ENCODE data around the gene PROZ. TPM values are rescaled to one million over a fixed set of nuclear protein-coding genes. Genes with fewer than 3 reads are reported as not detected.
A peak's percentile ranks its signal among the peaks of the same experiment; 100 is the strongest.

PROZ gene
- total and polyA plus RNA-seq, 2 of the 13 experiments (the other 11 are each of a cell fraction or from before 2014, with no cell fraction given): 5.6 to 22.5 TPM

DNA sequence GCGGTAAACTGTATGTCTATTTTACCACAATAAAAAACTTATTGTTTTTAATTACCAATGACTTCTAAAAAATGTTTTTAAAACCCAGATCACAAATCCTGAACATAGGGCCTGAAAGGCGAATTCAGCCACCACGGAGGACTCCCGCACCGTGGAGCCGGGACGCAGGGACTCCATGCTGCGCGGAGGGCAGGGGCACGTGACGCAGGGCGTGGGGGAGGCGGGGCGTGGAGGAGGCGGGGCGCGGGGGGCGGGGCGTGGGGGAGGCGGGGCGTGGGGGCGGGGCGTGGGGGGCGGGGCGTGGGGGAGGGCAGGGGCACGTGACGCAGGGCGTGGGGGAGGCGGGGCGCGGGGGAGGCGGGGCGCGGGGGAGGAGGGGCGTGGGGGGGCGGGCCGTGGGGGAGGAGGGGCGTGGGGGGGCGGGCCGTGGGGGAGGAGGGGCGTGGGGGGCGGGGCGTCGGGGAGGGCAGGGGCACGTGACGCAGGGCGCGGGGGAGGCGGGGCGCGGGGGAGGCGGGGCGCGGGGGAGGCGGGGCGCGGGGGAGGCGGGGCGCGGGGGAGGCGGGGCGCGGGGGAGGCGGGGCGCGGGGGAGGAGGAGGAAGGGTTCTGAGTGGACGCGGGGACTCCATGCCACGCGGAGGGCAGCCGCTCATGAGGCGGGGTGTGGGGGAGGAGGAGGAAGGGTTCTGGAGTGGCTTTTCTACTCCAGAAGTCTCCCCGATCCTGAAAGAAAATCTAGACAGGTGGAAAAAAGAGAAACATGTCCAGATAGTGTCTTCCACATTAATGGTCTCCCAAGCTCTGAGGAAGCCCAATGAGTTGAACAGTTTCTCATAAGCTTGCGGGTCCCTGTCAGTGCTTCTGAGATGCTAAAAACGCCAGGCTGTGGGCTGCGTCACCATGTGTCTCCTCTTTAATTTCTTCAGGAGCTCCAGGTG lies 4.4 kb upstream of the PROZ start (continued):
- TF ChIP-seq MXI1 (IDR thresholded peaks at IDR 0.05; ENCODE audit: borderline replicate concordance, low read depth, low read length): peak; percentile 70; the same call in 1 of the 3 replicates
- TF ChIP-seq NR2F2 (IDR thresholded peaks at IDR 0.05; ENCODE audit: borderline replicate concordance, low read depth): no peak
- peak; percentile 47; the same call in 1 of the 2 replicates for TF ChIP-seq ZNF264 (CRISPR knock-in tag; IDR thresholded peaks at IDR 0.05)
- TF ChIP-seq ZNF460 (CRISPR knock-in tag; IDR thresholded peaks at IDR 0.05; ENCODE audit: borderline replicate concordance): no peak
- no peak for TF ChIP-seq GPN1 (CRISPR knock-in tag; IDR thresholded peaks at IDR 0.05; ENCODE audit: borderline replicate concordance)
- TF ChIP-seq GATAD1 (CRISPR knock-in tag; IDR thresholded peaks at IDR 0.05): peak; percentile 36; the same call in 1 of the 2 replicates
- 0 out of 2 replicates have a peak, but pooled peaks have one; percentile 12 for TF ChIP-seq ZNF143 (CRISPR knock-in tag; IDR thresholded peaks at IDR 0.05)
- TF ChIP-seq ZNF792 (CRISPR knock-in tag; IDR thresholded peaks at IDR 0.05): no peak
- TF ChIP-seq SOX5 (CRISPR knock-in tag; IDR thresholded peaks at IDR 0.05; ENCODE audit: borderline replicate concordance): peak; percentile 34; the same call in 1 of the 2 replicates
- TF ChIP-seq ZKSCAN8 (CRISPR knock-in tag; IDR thresholded peaks at IDR 0.05; ENCODE audit: borderline replicate concordance): no peak
- TF ChIP-seq, protein P1, sequence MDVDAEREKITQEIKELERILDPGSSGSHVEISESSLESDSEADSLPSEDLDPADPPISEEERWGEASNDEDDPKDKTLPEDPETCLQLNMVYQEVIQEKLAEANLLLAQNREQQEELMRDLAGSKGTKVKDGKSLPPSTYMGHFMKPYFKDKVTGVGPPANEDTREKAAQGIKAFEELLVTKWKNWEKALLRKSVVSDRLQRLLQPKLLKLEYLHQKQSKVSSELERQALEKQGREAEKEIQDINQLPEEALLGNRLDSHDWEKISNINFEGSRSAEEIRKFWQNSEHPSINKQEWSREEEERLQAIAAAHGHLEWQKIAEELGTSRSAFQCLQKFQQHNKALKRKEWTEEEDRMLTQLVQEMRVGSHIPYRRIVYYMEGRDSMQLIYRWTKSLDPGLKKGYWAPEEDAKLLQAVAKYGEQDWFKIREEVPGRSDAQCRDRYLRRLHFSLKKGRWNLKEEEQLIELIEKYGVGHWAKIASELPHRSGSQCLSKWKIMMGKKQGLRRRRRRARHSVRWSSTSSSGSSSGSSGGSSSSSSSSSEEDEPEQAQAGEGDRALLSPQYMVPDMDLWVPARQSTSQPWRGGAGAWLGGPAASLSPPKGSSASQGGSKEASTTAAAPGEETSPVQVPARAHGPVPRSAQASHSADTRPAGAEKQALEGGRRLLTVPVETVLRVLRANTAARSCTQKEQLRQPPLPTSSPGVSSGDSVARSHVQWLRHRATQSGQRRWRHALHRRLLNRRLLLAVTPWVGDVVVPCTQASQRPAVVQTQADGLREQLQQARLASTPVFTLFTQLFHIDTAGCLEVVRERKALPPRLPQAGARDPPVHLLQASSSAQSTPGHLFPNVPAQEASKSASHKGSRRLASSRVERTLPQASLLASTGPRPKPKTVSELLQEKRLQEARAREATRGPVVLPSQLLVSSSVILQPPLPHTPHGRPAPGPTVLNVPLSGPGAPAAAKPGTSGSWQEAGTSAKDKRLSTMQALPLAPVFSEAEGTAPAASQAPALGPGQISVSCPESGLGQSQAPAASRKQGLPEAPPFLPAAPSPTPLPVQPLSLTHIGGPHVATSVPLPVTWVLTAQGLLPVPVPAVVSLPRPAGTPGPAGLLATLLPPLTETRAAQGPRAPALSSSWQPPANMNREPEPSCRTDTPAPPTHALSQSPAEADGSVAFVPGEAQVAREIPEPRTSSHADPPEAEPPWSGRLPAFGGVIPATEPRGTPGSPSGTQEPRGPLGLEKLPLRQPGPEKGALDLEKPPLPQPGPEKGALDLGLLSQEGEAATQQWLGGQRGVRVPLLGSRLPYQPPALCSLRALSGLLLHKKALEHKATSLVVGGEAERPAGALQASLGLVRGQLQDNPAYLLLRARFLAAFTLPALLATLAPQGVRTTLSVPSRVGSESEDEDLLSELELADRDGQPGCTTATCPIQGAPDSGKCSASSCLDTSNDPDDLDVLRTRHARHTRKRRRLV (CRISPR knock-in tag; IDR thresholded peaks at IDR 0.05): no peak
- peak; percentile 12; the same call in 1 of the 2 replicates for TF ChIP-seq BORCS8-MEF2B (CRISPR knock-in tag; IDR thresholded peaks at IDR 0.05)
- TF ChIP-seq, protein P2, sequence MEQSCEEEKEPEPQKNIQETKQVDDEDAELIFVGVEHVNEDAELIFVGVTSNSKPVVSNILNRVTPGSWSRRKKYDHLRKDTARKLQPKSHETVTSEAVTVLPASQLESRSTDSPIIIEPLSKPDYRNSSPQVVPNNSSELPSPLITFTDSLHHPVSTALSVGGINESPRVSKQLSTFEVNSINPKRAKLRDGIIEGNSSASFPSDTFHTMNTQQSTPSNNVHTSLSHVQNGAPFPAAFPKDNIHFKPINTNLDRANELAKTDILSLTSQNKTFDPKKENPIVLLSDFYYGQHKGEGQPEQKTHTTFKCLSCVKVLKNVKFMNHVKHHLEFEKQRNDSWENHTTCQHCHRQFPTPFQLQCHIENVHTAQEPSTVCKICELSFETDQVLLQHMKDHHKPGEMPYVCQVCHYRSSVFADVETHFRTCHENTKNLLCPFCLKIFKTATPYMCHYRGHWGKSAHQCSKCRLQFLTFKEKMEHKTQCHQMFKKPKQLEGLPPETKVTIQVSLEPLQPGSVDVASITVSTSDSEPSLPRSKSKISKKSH (CRISPR knock-in tag; IDR thresholded peaks at IDR 0.05; ENCODE audit: borderline replicate concordance): no peak
- TF ChIP-seq ZNF776 (CRISPR knock-in tag; IDR thresholded peaks at IDR 0.05): no peak
- TF ChIP-seq TCF7L2 (IDR thresholded peaks at IDR 0.05; ENCODE audit: low read depth, low read length): no peak
- TF ChIP-seq NFE2L1 (CRISPR knock-in tag; IDR thresholded peaks at IDR 0.05; ENCODE audit: borderline replicate concordance): no peak
- peak; percentile 92 for TF ChIP-seq BHLHE40 (IDR thresholded peaks at IDR 0.05; ENCODE audit: low read length)
- TF ChIP-seq XRCC5 (optimal IDR thresholded peaks at IDR 0.05; ENCODE audit: low read length): no peak
- no peak for TF ChIP-seq PAF1 (CRISPR knock-in tag; IDR thresholded peaks at IDR 0.05)
- TF ChIP-seq, protein P3, sequence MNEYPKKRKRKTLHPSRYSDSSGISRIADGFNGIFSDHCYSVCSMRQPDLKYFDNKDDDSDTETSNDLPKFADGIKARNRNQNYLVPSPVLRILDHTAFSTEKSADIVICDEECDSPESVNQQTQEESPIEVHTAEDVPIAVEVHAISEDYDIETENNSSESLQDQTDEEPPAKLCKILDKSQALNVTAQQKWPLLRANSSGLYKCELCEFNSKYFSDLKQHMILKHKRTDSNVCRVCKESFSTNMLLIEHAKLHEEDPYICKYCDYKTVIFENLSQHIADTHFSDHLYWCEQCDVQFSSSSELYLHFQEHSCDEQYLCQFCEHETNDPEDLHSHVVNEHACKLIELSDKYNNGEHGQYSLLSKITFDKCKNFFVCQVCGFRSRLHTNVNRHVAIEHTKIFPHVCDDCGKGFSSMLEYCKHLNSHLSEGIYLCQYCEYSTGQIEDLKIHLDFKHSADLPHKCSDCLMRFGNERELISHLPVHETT (CRISPR knock-in tag; conservative IDR thresholded peaks at IDR 0.05): no peak
- no peak for TF ChIP-seq ZNF616 (CRISPR knock-in tag; IDR thresholded peaks at IDR 0.05; ENCODE audit: low read depth)
- no peak for TF ChIP-seq ZNF761 (CRISPR knock-in tag; conservative IDR thresholded peaks at IDR 0.05)
- TF ChIP-seq TMF1 (CRISPR knock-in tag; IDR thresholded peaks at IDR 0.05; ENCODE audit: low read depth): no peak; the same call in 1 of the 2 replicates

All from HepG2 (cell line).